ENCODE results near the gene ARL6IP4.

DNA sequence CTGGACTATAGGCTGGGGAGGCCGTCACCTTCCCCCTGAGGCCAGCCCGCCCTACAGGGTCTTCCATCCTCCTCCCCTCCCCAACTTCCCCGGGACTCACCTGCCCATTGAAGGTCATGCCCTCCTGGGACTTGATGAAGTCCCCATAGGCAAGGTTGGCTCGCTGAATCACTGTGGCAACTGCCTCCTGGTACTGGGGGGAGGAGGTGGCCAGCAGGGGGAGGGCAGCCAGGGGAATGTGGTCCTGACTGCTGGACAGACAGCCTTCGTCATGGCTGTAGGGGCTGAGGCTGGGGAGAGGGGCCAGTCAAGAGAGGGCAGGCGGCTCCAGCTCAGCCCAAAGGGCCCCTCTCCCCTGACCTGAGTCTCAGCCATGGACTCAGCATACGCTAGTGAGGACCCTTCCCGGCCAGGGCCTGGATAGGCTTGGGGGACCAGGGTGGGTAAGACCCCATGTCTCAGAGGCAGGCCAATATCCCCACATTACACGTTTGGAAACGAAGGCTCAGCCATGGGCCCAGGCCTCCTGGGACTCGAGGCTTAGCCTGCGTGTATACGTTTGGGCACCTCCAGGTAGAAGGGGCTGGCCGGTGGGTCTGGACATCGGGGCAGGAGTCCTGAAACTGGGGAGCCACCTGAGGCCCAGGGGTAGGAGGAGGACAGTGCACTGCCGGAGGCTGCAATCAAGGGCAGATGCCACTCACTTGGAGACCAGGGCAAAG is 16.3 kb downstream of the ARL6IP4 start:
- TF ChIP-seq, protein P1, sequence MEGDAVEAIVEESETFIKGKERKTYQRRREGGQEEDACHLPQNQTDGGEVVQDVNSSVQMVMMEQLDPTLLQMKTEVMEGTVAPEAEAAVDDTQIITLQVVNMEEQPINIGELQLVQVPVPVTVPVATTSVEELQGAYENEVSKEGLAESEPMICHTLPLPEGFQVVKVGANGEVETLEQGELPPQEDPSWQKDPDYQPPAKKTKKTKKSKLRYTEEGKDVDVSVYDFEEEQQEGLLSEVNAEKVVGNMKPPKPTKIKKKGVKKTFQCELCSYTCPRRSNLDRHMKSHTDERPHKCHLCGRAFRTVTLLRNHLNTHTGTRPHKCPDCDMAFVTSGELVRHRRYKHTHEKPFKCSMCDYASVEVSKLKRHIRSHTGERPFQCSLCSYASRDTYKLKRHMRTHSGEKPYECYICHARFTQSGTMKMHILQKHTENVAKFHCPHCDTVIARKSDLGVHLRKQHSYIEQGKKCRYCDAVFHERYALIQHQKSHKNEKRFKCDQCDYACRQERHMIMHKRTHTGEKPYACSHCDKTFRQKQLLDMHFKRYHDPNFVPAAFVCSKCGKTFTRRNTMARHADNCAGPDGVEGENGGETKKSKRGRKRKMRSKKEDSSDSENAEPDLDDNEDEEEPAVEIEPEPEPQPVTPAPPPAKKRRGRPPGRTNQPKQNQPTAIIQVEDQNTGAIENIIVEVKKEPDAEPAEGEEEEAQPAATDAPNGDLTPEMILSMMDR (IDR thresholded peaks at IDR 0.05), result no peak
- no peak for TF ChIP-seq EP300 (IDR thresholded peaks at IDR 0.05)
- TF ChIP-seq POLR2A (IDR thresholded peaks at IDR 0.05), result no peak
- TF ChIP-seq POLR2AphosphoS5 (IDR thresholded peaks at IDR 0.05), result no peak
